ENCODE results near the gene NEB.

NEB gene

GRCh38 chr2:151767536-151767935, 33.3 kb upstream of the NEB start:
- TF ChIP-seq, protein P1, sequence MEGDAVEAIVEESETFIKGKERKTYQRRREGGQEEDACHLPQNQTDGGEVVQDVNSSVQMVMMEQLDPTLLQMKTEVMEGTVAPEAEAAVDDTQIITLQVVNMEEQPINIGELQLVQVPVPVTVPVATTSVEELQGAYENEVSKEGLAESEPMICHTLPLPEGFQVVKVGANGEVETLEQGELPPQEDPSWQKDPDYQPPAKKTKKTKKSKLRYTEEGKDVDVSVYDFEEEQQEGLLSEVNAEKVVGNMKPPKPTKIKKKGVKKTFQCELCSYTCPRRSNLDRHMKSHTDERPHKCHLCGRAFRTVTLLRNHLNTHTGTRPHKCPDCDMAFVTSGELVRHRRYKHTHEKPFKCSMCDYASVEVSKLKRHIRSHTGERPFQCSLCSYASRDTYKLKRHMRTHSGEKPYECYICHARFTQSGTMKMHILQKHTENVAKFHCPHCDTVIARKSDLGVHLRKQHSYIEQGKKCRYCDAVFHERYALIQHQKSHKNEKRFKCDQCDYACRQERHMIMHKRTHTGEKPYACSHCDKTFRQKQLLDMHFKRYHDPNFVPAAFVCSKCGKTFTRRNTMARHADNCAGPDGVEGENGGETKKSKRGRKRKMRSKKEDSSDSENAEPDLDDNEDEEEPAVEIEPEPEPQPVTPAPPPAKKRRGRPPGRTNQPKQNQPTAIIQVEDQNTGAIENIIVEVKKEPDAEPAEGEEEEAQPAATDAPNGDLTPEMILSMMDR (IDR thresholded peaks at IDR 0.05): no peak

- TF ChIP-seq, protein P1 (IDR thresholded peaks at IDR 0.05): no peak
These were observed 32.3 kb upstream of the NEB start for GRCh38 chr2:151766437-151767153.

GRCh38 chr2:151765760-151766410, 31.6 kb upstream of the NEB start:
- TF ChIP-seq, protein P1 (IDR thresholded peaks at IDR 0.05): no peak

GRCh38 chr2:151762694-151763093, 28.4 kb upstream of the NEB start:
- TF ChIP-seq, protein P1 (IDR thresholded peaks at IDR 0.05): no peak

- TF ChIP-seq, protein P1 (IDR thresholded peaks at IDR 0.05): no peak
These were observed 27.4 kb upstream of the NEB start for GRCh38 chr2:151761687-151762086.

- TF ChIP-seq, protein P1 (IDR thresholded peaks at IDR 0.05): no peak
These were observed 26.9 kb upstream of the NEB start for GRCh38 chr2:151761193-151761592.

GRCh38 chr2:151760139-151760650, 25.9 kb upstream of the NEB start:
- TF ChIP-seq, protein P1 (IDR thresholded peaks at IDR 0.05): no peak

All from LNCAP (cell line).